Measurements from ENCODE around the gene SH3BP5. TPM values are rescaled to one million over a fixed set of nuclear protein-coding genes. Genes with fewer than 3 reads are reported as not detected.

The SH3BP5 gene
- total RNA-seq, 1 experiment from 2014 or later: 13.9 TPM

DNA sequence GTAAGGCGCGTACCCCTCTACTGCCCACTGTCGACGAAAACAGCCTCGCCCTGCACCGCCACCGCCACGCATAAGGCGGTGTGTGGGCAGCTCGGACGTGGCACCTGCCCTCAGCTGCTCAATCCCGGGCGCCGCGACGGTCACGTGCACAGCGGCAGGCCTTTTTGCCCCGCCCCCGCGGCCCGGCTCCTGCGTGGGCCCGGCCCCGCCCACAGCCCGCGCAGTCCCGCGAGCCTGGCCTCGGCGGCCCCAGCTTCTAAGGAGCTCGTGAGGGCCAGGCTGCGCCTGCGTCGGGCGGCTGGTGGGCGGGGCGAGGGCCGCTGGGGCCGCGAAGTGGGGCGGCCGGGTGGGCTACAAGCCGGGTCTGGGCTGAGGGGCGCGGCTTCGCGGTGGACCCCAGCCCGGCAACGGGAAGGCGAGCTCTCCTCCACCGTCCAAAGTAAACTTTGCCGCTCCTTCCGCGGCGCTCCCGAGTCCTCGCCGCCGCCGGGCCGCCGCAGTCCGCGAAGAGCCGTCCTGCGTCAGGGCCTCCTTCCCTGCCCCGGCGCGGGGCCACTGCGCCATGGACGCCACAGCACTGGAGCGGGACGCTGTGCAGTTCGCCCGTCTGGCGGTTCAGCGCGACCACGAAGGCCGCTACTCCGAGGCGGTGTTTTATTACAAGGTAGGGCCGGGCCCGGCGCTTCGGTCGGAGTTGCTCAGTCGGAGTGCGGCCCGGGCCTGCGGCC lies 126.3 kb downstream of the SH3BP5 start, which contains the start of gene CAPN7 (continued):
- TF ChIP-seq, protein P1, sequence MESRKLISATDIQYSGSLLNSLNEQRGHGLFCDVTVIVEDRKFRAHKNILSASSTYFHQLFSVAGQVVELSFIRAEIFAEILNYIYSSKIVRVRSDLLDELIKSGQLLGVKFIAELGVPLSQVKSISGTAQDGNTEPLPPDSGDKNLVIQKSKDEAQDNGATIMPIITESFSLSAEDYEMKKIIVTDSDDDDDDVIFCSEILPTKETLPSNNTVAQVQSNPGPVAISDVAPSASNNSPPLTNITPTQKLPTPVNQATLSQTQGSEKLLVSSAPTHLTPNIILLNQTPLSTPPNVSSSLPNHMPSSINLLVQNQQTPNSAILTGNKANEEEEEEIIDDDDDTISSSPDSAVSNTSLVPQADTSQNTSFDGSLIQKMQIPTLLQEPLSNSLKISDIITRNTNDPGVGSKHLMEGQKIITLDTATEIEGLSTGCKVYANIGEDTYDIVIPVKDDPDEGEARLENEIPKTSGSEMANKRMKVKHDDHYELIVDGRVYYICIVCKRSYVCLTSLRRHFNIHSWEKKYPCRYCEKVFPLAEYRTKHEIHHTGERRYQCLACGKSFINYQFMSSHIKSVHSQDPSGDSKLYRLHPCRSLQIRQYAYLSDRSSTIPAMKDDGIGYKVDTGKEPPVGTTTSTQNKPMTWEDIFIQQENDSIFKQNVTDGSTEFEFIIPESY (IDR thresholded peaks at IDR 0.05; ENCODE audit: extremely low read depth, insufficient replicate concordance, low read length): peak; percentile 89
- TF ChIP-seq, protein P2, sequence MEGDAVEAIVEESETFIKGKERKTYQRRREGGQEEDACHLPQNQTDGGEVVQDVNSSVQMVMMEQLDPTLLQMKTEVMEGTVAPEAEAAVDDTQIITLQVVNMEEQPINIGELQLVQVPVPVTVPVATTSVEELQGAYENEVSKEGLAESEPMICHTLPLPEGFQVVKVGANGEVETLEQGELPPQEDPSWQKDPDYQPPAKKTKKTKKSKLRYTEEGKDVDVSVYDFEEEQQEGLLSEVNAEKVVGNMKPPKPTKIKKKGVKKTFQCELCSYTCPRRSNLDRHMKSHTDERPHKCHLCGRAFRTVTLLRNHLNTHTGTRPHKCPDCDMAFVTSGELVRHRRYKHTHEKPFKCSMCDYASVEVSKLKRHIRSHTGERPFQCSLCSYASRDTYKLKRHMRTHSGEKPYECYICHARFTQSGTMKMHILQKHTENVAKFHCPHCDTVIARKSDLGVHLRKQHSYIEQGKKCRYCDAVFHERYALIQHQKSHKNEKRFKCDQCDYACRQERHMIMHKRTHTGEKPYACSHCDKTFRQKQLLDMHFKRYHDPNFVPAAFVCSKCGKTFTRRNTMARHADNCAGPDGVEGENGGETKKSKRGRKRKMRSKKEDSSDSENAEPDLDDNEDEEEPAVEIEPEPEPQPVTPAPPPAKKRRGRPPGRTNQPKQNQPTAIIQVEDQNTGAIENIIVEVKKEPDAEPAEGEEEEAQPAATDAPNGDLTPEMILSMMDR (IDR thresholded peaks at IDR 0.05 in 2 of 3, conservative IDR thresholded peaks at IDR 0.05 in 1 of 3; ENCODE audit: borderline replicate concordance in 1 of 3, insufficient read depth in 1 of 3, low read depth in 2 of 3, low read length in 2 of 3): peak in 2 of 3 experiments; percentile 36 to 50; a peak in 3 of 6 replicates
- no peak for TF ChIP-seq CEBPB (IDR thresholded peaks at IDR 0.05; ENCODE audit: low read depth)
- no peak for TF ChIP-seq ELF1 (IDR thresholded peaks at IDR 0.05; ENCODE audit: borderline replicate concordance, low read depth)
- TF ChIP-seq EGR1 (IDR thresholded peaks at IDR 0.05; ENCODE audit: low read depth): peak; percentile 92
- no peak for TF ChIP-seq JUND (IDR thresholded peaks at IDR 0.05)
- TF ChIP-seq TCF7L2 (IDR thresholded peaks at IDR 0.05; ENCODE audit: borderline replicate concordance, extremely low read depth, insufficient read depth, insufficient read length): peak; percentile 78
- no peak for TF ChIP-seq EZH2phosphoT487 (IDR thresholded peaks at IDR 0.05; ENCODE audit: borderline replicate concordance)
- peak; percentile 52 for TF ChIP-seq SP1 (IDR thresholded peaks at IDR 0.05; ENCODE audit: low read depth)
- TF ChIP-seq ZFX (IDR thresholded peaks at IDR 0.05): peak; percentile 99
- peak; percentile 89 for TF ChIP-seq POLR2AphosphoS5 (IDR thresholded peaks at IDR 0.05; ENCODE audit: low read depth, low read length)
- TF ChIP-seq CBX3 (IDR thresholded peaks at IDR 0.05; ENCODE audit: low read depth): peak; percentile 87
- TF ChIP-seq POLR2A (IDR thresholded peaks at IDR 0.05; ENCODE audit: borderline replicate concordance, extremely low read depth, insufficient read depth, insufficient read length): peak; percentile 74
- TF ChIP-seq SIN3A (IDR thresholded peaks at IDR 0.05; ENCODE audit: low read depth): peak; percentile 77
- TF ChIP-seq, protein P3, sequence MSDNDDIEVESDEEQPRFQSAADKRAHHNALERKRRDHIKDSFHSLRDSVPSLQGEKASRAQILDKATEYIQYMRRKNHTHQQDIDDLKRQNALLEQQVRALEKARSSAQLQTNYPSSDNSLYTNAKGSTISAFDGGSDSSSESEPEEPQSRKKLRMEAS (IDR thresholded peaks at IDR 0.05): peak; percentile 97
- no peak for TF ChIP-seq RAD21 (IDR thresholded peaks at IDR 0.05; ENCODE audit: low read depth)
- no peak for TF ChIP-seq FOSL1 (IDR thresholded peaks at IDR 0.05; ENCODE audit: low read depth)
